CD8-positive, alpha-beta memory T cell (primary cell): Measurements from ENCODE around the gene DCTN2. TPM values are rescaled to one million over a fixed set of nuclear protein-coding genes. Genes with fewer than 3 reads are reported as not detected.

Source experiments
- polyA plus RNA-seq: library from polyadenylated mRNA; unstranded; fragments of 300-500 nt; fragmentation: Illumina TruSeq; gene quantifications from one replicate; pipeline ENCODE4 v1.2.3, GENCODE V29; 2021
- total RNA-seq, 2 experiments: library from RNA; stranded (reverse); gene quantifications; one replicate each; pipeline ENCODE4 v1.2.3, GENCODE V29; 2021

The DCTN2 gene
- total and polyA plus RNA-seq, 3 experiments from 2014 or later, result 80.8 to 99.3 (median 98.7) TPM

Other genes starting within 250 kb of the DCTN2 start
- 10 to 100 TPM; 28.2 to 36.8 TPM for gene R3HDM2, start 116.1 kb downstream of the DCTN2 start, total RNA-seq
- 15.1 TPM for gene R3HDM2, start 116.1 kb downstream of the DCTN2 start, polyA plus RNA-seq
- gene INHBC, start 112.4 kb downstream of the DCTN2 start, total RNA-seq, result under 1 TPM; 0.11 TPM
- gene INHBC, start 112.4 kb downstream of the DCTN2 start, polyA plus RNA-seq, result not detected
- gene INHBE, start 91.9 kb downstream of the DCTN2 start, total RNA-seq, result under 1 TPM; 0.38 to 0.61 TPM
- gene INHBE, start 91.9 kb downstream of the DCTN2 start, polyA plus RNA-seq, result not detected
- under 1 TPM; 0.55 to 0.75 TPM for gene GLI1, start 87.4 kb downstream of the DCTN2 start, total RNA-seq
- 0.32 TPM for gene GLI1, start 87.4 kb downstream of the DCTN2 start, polyA plus RNA-seq
- 100 to 1,000 TPM; 116 to 121 TPM for gene ARHGAP9, start 67.3 kb downstream of the DCTN2 start, total RNA-seq
- gene ARHGAP9, start 67.3 kb downstream of the DCTN2 start, polyA plus RNA-seq, result 181 TPM
- 100 to 1,000 TPM; 386 to 398 TPM for gene MARS1, start 59.1 kb downstream of the DCTN2 start, total RNA-seq
- 89.8 TPM for gene MARS1, start 59.1 kb downstream of the DCTN2 start, polyA plus RNA-seq
- 10 to 100 TPM; 12.7 to 13.2 TPM for gene DDIT3, start 26.7 kb downstream of the DCTN2 start, total RNA-seq
- 11.7 TPM for gene DDIT3, start 26.7 kb downstream of the DCTN2 start, polyA plus RNA-seq
- 10 to 100 TPM; 49.0 to 54.7 TPM for gene MBD6, start 24.4 kb downstream of the DCTN2 start, total RNA-seq
- gene MBD6, start 24.4 kb downstream of the DCTN2 start, polyA plus RNA-seq, result 4.2 TPM
- gene KIF5A, start 2.9 kb upstream of the DCTN2 start, total RNA-seq, result 1 to 10 TPM; 1.8 to 2.1 TPM
- 0.12 TPM for gene KIF5A, start 2.9 kb upstream of the DCTN2 start, polyA plus RNA-seq
- gene PIP4K2C, start 44.0 kb upstream of the DCTN2 start, total RNA-seq, result 10 to 100 TPM; 24.7 to 29.7 TPM
- 40.6 TPM for gene PIP4K2C, start 44.0 kb upstream of the DCTN2 start, polyA plus RNA-seq
- 10 to 100 TPM; 16.7 to 18.3 TPM for gene DTX3, start 57.6 kb upstream of the DCTN2 start, total RNA-seq
- 7.2 TPM for gene DTX3, start 57.6 kb upstream of the DCTN2 start, polyA plus RNA-seq
- 1 to 10 TPM; 1.4 to 1.9 TPM for gene ARHGEF25, start 64.2 kb upstream of the DCTN2 start, total RNA-seq
- not detected for gene ARHGEF25, start 64.2 kb upstream of the DCTN2 start, polyA plus RNA-seq
- 1 to 10 TPM; 2.9 to 4.1 TPM for gene B4GALNT1, start 86.0 kb upstream of the DCTN2 start, total RNA-seq
- not detected for gene B4GALNT1, start 86.0 kb upstream of the DCTN2 start, polyA plus RNA-seq
- 100 to 1,000 TPM in 1 of 2 experiments, 10 to 100 TPM in 1; 96.8 to 103 TPM for gene OS9, start 146.9 kb upstream of the DCTN2 start, total RNA-seq
- gene OS9, start 146.9 kb upstream of the DCTN2 start, polyA plus RNA-seq, result 86.9 TPM
- gene AGAP2, start 191.6 kb upstream of the DCTN2 start, total RNA-seq, result 10 to 100 TPM; 29.9 to 31.7 TPM
- 6.4 TPM for gene AGAP2, start 191.6 kb upstream of the DCTN2 start, polyA plus RNA-seq
- gene TSPAN31, start 197.8 kb upstream of the DCTN2 start, total RNA-seq, result 10 to 100 TPM; 12.0 to 13.0 TPM
- gene TSPAN31, start 197.8 kb upstream of the DCTN2 start, polyA plus RNA-seq, result 46.9 TPM
- gene CDK4, start 205.1 kb upstream of the DCTN2 start, total RNA-seq, result 100 to 1,000 TPM; 268 to 304 TPM
- 76.0 TPM for gene CDK4, start 205.1 kb upstream of the DCTN2 start, polyA plus RNA-seq
- gene MARCHF9, start 207.9 kb upstream of the DCTN2 start, total RNA-seq, result 10 to 100 TPM; 26.3 to 27.2 TPM
- 5.7 TPM for gene MARCHF9, start 207.9 kb upstream of the DCTN2 start, polyA plus RNA-seq
- gene CYP27B1, start 219.9 kb upstream of the DCTN2 start, total RNA-seq, result 1 to 10 TPM; 7.2 to 7.4 TPM
- gene CYP27B1, start 219.9 kb upstream of the DCTN2 start, polyA plus RNA-seq, result 0.52 TPM
- gene METTL1, start 224.9 kb upstream of the DCTN2 start, total RNA-seq, result 10 to 100 TPM; 69.8 to 74.2 TPM
- 18.6 TPM for gene METTL1, start 224.9 kb upstream of the DCTN2 start, polyA plus RNA-seq
- gene EEF1AKMT3, start 225.4 kb upstream of the DCTN2 start, total RNA-seq, result 1 to 10 TPM; 3.5 to 3.9 TPM
- 3.3 TPM for gene EEF1AKMT3, start 225.4 kb upstream of the DCTN2 start, polyA plus RNA-seq
- 10 to 100 TPM; 64.0 to 69.0 TPM for gene TSFM, start 235.6 kb upstream of the DCTN2 start, total RNA-seq
- 32.6 TPM for gene TSFM, start 235.6 kb upstream of the DCTN2 start, polyA plus RNA-seq